ENCODE results near the gene LRTM2. TPM values are rescaled to one million over a fixed set of nuclear protein-coding genes. Genes with fewer than 3 reads are reported as not detected.

The LRTM2 gene
- total and polyA plus RNA-seq, 8 donors: not detected

- no peak for FAIRE-seq
- 87 to 91% methylated on average over 10 of the region's 10 CpGs for WGBS, 2 donors
- TF ChIP-seq CTCF (IDR thresholded peaks at IDR 0.05): no peak
Measured at GRCh38 chr12:1879633-1880032, 59.3 kb downstream of the LRTM2 start.

GRCh38 chr12:1880153-1880845, 59.9 kb downstream of the LRTM2 start:
- FAIRE-seq (no peak), DNase-seq (no peak), ATAC-seq (no peak)
- 73 to 79% methylated on average over 18 of the region's 18 CpGs for WGBS, 2 donors
- H3K9me3 ChIP-seq: no peaks in the 10 kb centered on the region
- intact Hi-C loops (cut with DNase I): no loop called here
- H3K4me3 ChIP-seq: no peak overlapping the region
- H3K4me1 ChIP-seq: no peaks in the 10 kb centered on the region
- H3K27me3 ChIP-seq: no peaks in the 10 kb centered on the region
- H3K36me3 ChIP-seq: no peaks in the 10 kb centered on the region
- no peak overlapping the region for H3K27ac ChIP-seq
- TF ChIP-seq CTCF (IDR thresholded peaks at IDR 0.05): no peak

More at GRCh38 chr12:1879633-1880032, 59.3 kb downstream of the LRTM2 start:
- DNase-seq (no peak), ATAC-seq (no peak)
- H3K27me3 ChIP-seq: no peaks in the 10 kb centered on the region
- H3K4me3 ChIP-seq: no peak overlapping the region
- H3K27ac ChIP-seq: no peak overlapping the region
- H3K9me3 ChIP-seq: no peaks in the 10 kb centered on the region
- H3K36me3 ChIP-seq: no peaks in the 10 kb centered on the region
- no peaks in the 10 kb centered on the region for H3K4me1 ChIP-seq
- intact Hi-C loops (cut with DNase I): no loop called here

- Histone ChIP-seq H3K27me3 (no peaks in the 10 kb centered on the region), H3K9me3 (no peaks in the 10 kb centered on the region), H3K4me1 (no peaks in the 10 kb centered on the region), H3K36me3 (no peaks in the 10 kb centered on the region), H3K4me3 (no peak overlapping the region), H3K27ac (no peak overlapping the region)
- DNase-seq (no peak), FAIRE-seq (no peak), ATAC-seq (no peak)
- 79 to 82% methylated on average over 7 of the region's 7 CpGs for WGBS, 2 donors
- no peak for TF ChIP-seq CTCF (IDR thresholded peaks at IDR 0.05)
- intact Hi-C loops (cut with DNase I): no loop called here
Measured at GRCh38 chr12:1880876-1881275, 60.5 kb downstream of the LRTM2 start.

- H3K4me3 ChIP-seq: no peak overlapping the region
- no peaks in the 10 kb centered on the region for H3K27me3 ChIP-seq
- H3K9me3 ChIP-seq: no peaks in the 10 kb centered on the region
- ATAC-seq (no peak), DNase-seq (no peak), FAIRE-seq (no peak)
- 67 to 75% methylated on average over 8 of the region's 8 CpGs for WGBS, 2 donors
- H3K4me1 ChIP-seq: no peaks in the 10 kb centered on the region
- intact Hi-C loops (cut with DNase I): no loop called here
- H3K27ac ChIP-seq: no peak overlapping the region
- TF ChIP-seq CTCF (IDR thresholded peaks at IDR 0.05): no peak
- no peaks in the 10 kb centered on the region for H3K36me3 ChIP-seq
Measured at GRCh38 chr12:1881301-1881700, 60.9 kb downstream of the LRTM2 start.

GRCh38 chr12:1881936-1882335, 61.6 kb downstream of the LRTM2 start:
- no peak overlapping the region for H3K27ac ChIP-seq
- no peaks in the 10 kb centered on the region for H3K36me3 ChIP-seq
- intact Hi-C loops (cut with DNase I): no loop called here
- no peaks in the 10 kb centered on the region for H3K9me3 ChIP-seq
- no peak for TF ChIP-seq CTCF (IDR thresholded peaks at IDR 0.05)
- ATAC-seq (no peak), FAIRE-seq (no peak), DNase-seq (no peak)
- WGBS, 2 donors: 36 to 45% methylated on average over 3 of the region's 3 CpGs
- H3K4me3 ChIP-seq: no peak overlapping the region
- H3K4me1 ChIP-seq: no peaks in the 10 kb centered on the region
- H3K27me3 ChIP-seq: no peaks in the 10 kb centered on the region
